Skeletal muscle cell (primary cell): ENCODE data around the gene EBNA1BP2.
"Not testable (repeated sequence)": the region's sequence is repeated elsewhere in the genome, so short reads cannot be mapped to it uniquely, and the experiment has no call there.

Experiments used
- DNase-seq: peaks from one replicate; pipeline ENCODE4 v3.0.0-alpha.2; 2010; ENCODE audit warnings: low read depth
- H3K4me3 ChIP-seq: 2 replicates; pipeline ENCODE4 v1.5.1; 2011; ENCODE audit warnings: low read depth, mild to moderate bottlenecking, control low read depth, low read length, moderate library complexity

EBNA1BP2 gene

GRCh38 chr1:43177691-43178090 lies 5.6 kb upstream of the EBNA1BP2 start:
- no peak overlapping the region for H3K4me3 ChIP-seq
- no peak for DNase-seq

GRCh38 chr1:43174873-43175272 lies 2.8 kb upstream of the EBNA1BP2 start:
- H3K4me3 ChIP-seq: no peak overlapping the region
- DNase-seq: no peak

- DNase-seq: peak; percentile 76
- H3K4me3 ChIP-seq: peak overlapping the region; percentile 85
Measured at GRCh38 chr1:43172527-43172972, 460 bp upstream of the EBNA1BP2 start.

GRCh38 chr1:43171312-43171875 lies 696 bp downstream of the EBNA1BP2 start:
- DNase-seq: no peak
- peak overlapping the region; percentile 85 for H3K4me3 ChIP-seq

- no peak for DNase-seq
- no peak overlapping the region for H3K4me3 ChIP-seq
Measured at GRCh38 chr1:43165765-43166164, 6.3 kb downstream of the EBNA1BP2 start.

- DNase-seq: no peak
- H3K4me3 ChIP-seq: no peak overlapping the region
Measured at GRCh38 chr1:43165162-43165561, 6.9 kb downstream of the EBNA1BP2 start.

GRCh38 chr1:43156026-43156425 lies 16.1 kb downstream of the EBNA1BP2 start:
- H3K4me3 ChIP-seq: no peak overlapping the region
- DNase-seq: no peak

GRCh38 chr1:43153443-43153842 lies 18.6 kb downstream of the EBNA1BP2 start:
- DNase-seq: no peak
- H3K4me3 ChIP-seq: no peak overlapping the region

- no peak overlapping the region for H3K4me3 ChIP-seq
Measured at GRCh38 chr1:43152866-43153265, 19.2 kb downstream of the EBNA1BP2 start.

GRCh38 chr1:43149889-43150288 lies 22.2 kb downstream of the EBNA1BP2 start:
- H3K4me3 ChIP-seq: no peak overlapping the region
- DNase-seq: no peak

More at GRCh38 chr1:43152866-43153265, 19.2 kb downstream of the EBNA1BP2 start:
- DNase-seq: no peak

GRCh38 chr1:43147625-43148327 lies 24.3 kb downstream of the EBNA1BP2 start:
- H3K4me3 ChIP-seq: peak overlapping the region; percentile 56
- DNase-seq: peak; percentile 10

- H3K4me3 ChIP-seq: no peak overlapping the region
- DNase-seq: peak; percentile 12
Measured at GRCh38 chr1:43144237-43144636, 27.9 kb downstream of the EBNA1BP2 start.

GRCh38 chr1:43143441-43143888 lies 28.6 kb downstream of the EBNA1BP2 start:
- DNase-seq: no peak
- H3K4me3 ChIP-seq: no peak overlapping the region

- no peak for DNase-seq
- no peak overlapping the region for H3K4me3 ChIP-seq
Measured at GRCh38 chr1:43140583-43140982, 31.5 kb downstream of the EBNA1BP2 start.

- no peak for DNase-seq
- no peak overlapping the region for H3K4me3 ChIP-seq
Measured at GRCh38 chr1:43140010-43140409, 32.1 kb downstream of the EBNA1BP2 start.

GRCh38 chr1:43139295-43139694 lies 32.8 kb downstream of the EBNA1BP2 start:
- DNase-seq, H3K4me3 ChIP-seq: not testable (repeated sequence)

- H3K4me3 ChIP-seq: no peak overlapping the region
- DNase-seq: no peak
Measured at GRCh38 chr1:43137445-43138052, 34.5 kb downstream of the EBNA1BP2 start.

- H3K4me3 ChIP-seq: no peak overlapping the region
- DNase-seq: no peak
Measured at GRCh38 chr1:43135857-43136781, 36.0 kb downstream of the EBNA1BP2 start.

- no peak overlapping the region for H3K4me3 ChIP-seq
- no peak for DNase-seq
Measured at GRCh38 chr1:43134640-43135039, 37.5 kb downstream of the EBNA1BP2 start.

GRCh38 chr1:43134068-43134467 lies 38.0 kb downstream of the EBNA1BP2 start:
- DNase-seq: no peak

More at GRCh38 chr1:43134068-43134467, 38.0 kb downstream of the EBNA1BP2 start:
- H3K4me3 ChIP-seq: no peak overlapping the region
